Measurements from ENCODE around the gene ACAD8.

Gene ACAD8

GRCh38 chr11:134267966-134268365 is 14.6 kb downstream of the ACAD8 start:
- Histone ChIP-seq H3K9me3 (ENCODE audit: insufficient read depth, low read length) (no peaks in the 10 kb centered on the region), H3F3A (ENCODE audit: insufficient read depth) (no peaks in the 10 kb centered on the region), H3K9ac (ENCODE audit: low read length) (no peak overlapping the region), H2AFZ (ENCODE audit: low read depth, low read length, severe bottlenecking) (no peak overlapping the region), H3K79me2 (ENCODE audit: insufficient read depth, low read length) (no peaks in the 10 kb centered on the region), H3K9me2 (replicated peaks; ENCODE audit: insufficient read depth, low read length) (no peaks in the 10 kb centered on the region), H3K4me3 (ENCODE audit: insufficient read depth, low read length, poor library complexity, severe bottlenecking) (no peak overlapping the region), H3K36me3 (ENCODE audit: low read length) (no peaks in the 10 kb centered on the region), H4K20me1 (ENCODE audit: low read depth, low read length) (no peaks in the 10 kb centered on the region), H3K27ac (ENCODE audit: low read depth, low read length) (no peak overlapping the region), H3K27me3 (ENCODE audit: low read length) (no peaks in the 10 kb centered on the region), H3K4me2 (ENCODE audit: low read depth, low read length, poor library complexity, severe bottlenecking) (no peak overlapping the region)
- no peak for TF ChIP-seq EZH2phosphoT487 (conservative IDR thresholded peaks at IDR 0.05; ENCODE audit: low read length)
- TF ChIP-seq CTCF (IDR thresholded peaks at IDR 0.05; ENCODE audit: insufficient read depth, low read length, poor library complexity, severe bottlenecking), result no peak

- Histone ChIP-seq H2AFZ (ENCODE audit: low read depth, low read length, severe bottlenecking) (no peak overlapping the region), H3K4me3 (ENCODE audit: insufficient read depth, low read length, poor library complexity, severe bottlenecking) (no peak overlapping the region), H3K27me3 (ENCODE audit: low read length) (no peaks in the 10 kb centered on the region), H3K4me2 (ENCODE audit: low read depth, low read length, poor library complexity, severe bottlenecking) (no peak overlapping the region), H3K27ac (ENCODE audit: low read depth, low read length) (no peak overlapping the region), H3F3A (ENCODE audit: insufficient read depth) (no peaks in the 10 kb centered on the region), H3K36me3 (ENCODE audit: low read length) (no peaks in the 10 kb centered on the region), H3K9ac (ENCODE audit: low read length) (no peak overlapping the region), H3K9me2 (replicated peaks; ENCODE audit: insufficient read depth, low read length) (no peaks in the 10 kb centered on the region), H3K9me3 (ENCODE audit: insufficient read depth, low read length) (no peaks in the 10 kb centered on the region), H4K20me1 (ENCODE audit: low read depth, low read length) (no peaks in the 10 kb centered on the region), H3K79me2 (ENCODE audit: insufficient read depth, low read length) (no peaks in the 10 kb centered on the region)
- TF ChIP-seq EZH2phosphoT487 (conservative IDR thresholded peaks at IDR 0.05; ENCODE audit: low read length) (no peak), CTCF (IDR thresholded peaks at IDR 0.05; ENCODE audit: insufficient read depth, low read length, poor library complexity, severe bottlenecking) (no peak)
Observed at GRCh38 chr11:134270250-134270714, 16.9 kb downstream of the ACAD8 start.

- H3K36me3 ChIP-seq (ENCODE audit: low read length), result no peaks in the 10 kb centered on the region
- no peak overlapping the region for H3K27ac ChIP-seq (ENCODE audit: low read depth, low read length)
- H3K27me3 ChIP-seq (ENCODE audit: low read length), result no peaks in the 10 kb centered on the region
- no peak overlapping the region for H3K4me2 ChIP-seq (ENCODE audit: low read depth, low read length, poor library complexity, severe bottlenecking)
- no peaks in the 10 kb centered on the region for H3K9me3 ChIP-seq (ENCODE audit: insufficient read depth, low read length)
- no peak overlapping the region for H2AFZ ChIP-seq (ENCODE audit: low read depth, low read length, severe bottlenecking)
- no peak for TF ChIP-seq CTCF (IDR thresholded peaks at IDR 0.05; ENCODE audit: insufficient read depth, low read length, poor library complexity, severe bottlenecking)
- TF ChIP-seq EZH2phosphoT487 (conservative IDR thresholded peaks at IDR 0.05; ENCODE audit: low read length), result no peak
- no peaks in the 10 kb centered on the region for H3K9me2 ChIP-seq (replicated peaks; ENCODE audit: insufficient read depth, low read length)
- H3F3A ChIP-seq (ENCODE audit: insufficient read depth), result no peaks in the 10 kb centered on the region
- no peaks in the 10 kb centered on the region for H3K79me2 ChIP-seq (ENCODE audit: insufficient read depth, low read length)
- H3K4me3 ChIP-seq (ENCODE audit: insufficient read depth, low read length, poor library complexity, severe bottlenecking), result no peak overlapping the region
- H4K20me1 ChIP-seq (ENCODE audit: low read depth, low read length), result no peaks in the 10 kb centered on the region
- no peak overlapping the region for H3K9ac ChIP-seq (ENCODE audit: low read length)
Observed at GRCh38 chr11:134271978-134272377, 18.6 kb downstream of the ACAD8 start.
